Liver (tissue), 9 donors: Measurements from ENCODE around the gene ROBO4. TPM values are rescaled to one million over a fixed set of nuclear protein-coding genes. Genes with fewer than 3 reads are reported as not detected.

Experiments used
- DNase-seq: peaks from one replicate; pipeline ENCODE4 v3.0.0-alpha.2; 2017; ENCODE audit warnings: low spot score
- H3K27ac ChIP-seq, 2 donors: one replicate each; pipeline ENCODE4 v1.7.0; 2013; ENCODE audit warnings: inconsistent platforms in 2 of 2, low read length in 2 of 2, control low read depth in 1 of 2, low read depth in 1 of 2, mild to moderate bottlenecking in 1 of 2
- H3K27me3 ChIP-seq, 4 donors: one replicate each; pipeline versions ENCODE4 v1.6.1 to v1.7.0; 2013; ENCODE audit warnings: low read length in 3 of 4, inconsistent platforms in 1 of 4, mild to moderate bottlenecking in 1 of 4, moderate library complexity in 1 of 4; ENCODE audit not compliant: control insufficient read depth in 4 of 4, insufficient read depth in 4 of 4
- H3K36me3 ChIP-seq, 4 donors: one replicate each; pipeline versions ENCODE4 v1.6.1 to v1.7.0; 2013; ENCODE audit warnings: low read length in 3 of 4, mild to moderate bottlenecking in 3 of 4, low read depth in 1 of 4, moderate library complexity in 1 of 4; ENCODE audit not compliant: control insufficient read depth in 4 of 4, insufficient read depth in 3 of 4
- H3K4me1 ChIP-seq, 4 donors: one replicate each; pipeline versions ENCODE4 v1.6.1 to v1.7.0; 2013; ENCODE audit warnings: low read length in 3 of 4, mild to moderate bottlenecking in 3 of 4, moderate library complexity in 1 of 4; ENCODE audit not compliant: control insufficient read depth in 4 of 4, insufficient read depth in 4 of 4
- H3K4me3 ChIP-seq, 3 donors: one replicate each; pipeline versions ENCODE4 v1.6.1 to v1.7.0; 2013; ENCODE audit warnings: low read length in 3 of 3, control low read depth in 1 of 3, low read depth in 1 of 3, mild to moderate bottlenecking in 1 of 3
- H3K9ac ChIP-seq, 2 donors: one replicate each; pipeline ENCODE4 v1.7.0; 2013; ENCODE audit warnings: low read length in 2 of 2, mild to moderate bottlenecking in 2 of 2, moderate library complexity in 2 of 2, control low read depth in 1 of 2, low read depth in 1 of 2
- H3K9me3 ChIP-seq, 4 donors: one replicate each; pipeline versions ENCODE4 v1.6.1 to v1.7.0; 2013; ENCODE audit warnings: low read length in 3 of 4; ENCODE audit not compliant: control insufficient read depth in 4 of 4
- ATF3 ChIP-seq: IDR thresholded peaks from 2 replicates; pipeline ENCODE4 v1.6.1; 2016; ENCODE audit warnings: antibody characterized with exemption
- CTCF ChIP-seq: fragments of 150-350 bp; IDR thresholded peaks from 2 replicates; pipeline ENCODE4 v1.5.1; 2017; ENCODE audit warnings: improper control_type of control experiment, low read depth, low read length; ENCODE audit not compliant: missing input control
- EGR1 ChIP-seq, 2 donors: IDR thresholded peaks; 2 replicates each; pipeline ENCODE4 v1.6.1; 2016 to 2018; ENCODE audit warnings: antibody characterized with exemption in 2 of 2, low read depth in 2 of 2
- FOXA1 ChIP-seq: IDR thresholded peaks from 2 replicates; pipeline ENCODE4 v1.6.1; 2016; ENCODE audit warnings: antibody characterized with exemption
- FOXA2 ChIP-seq: IDR thresholded peaks from 2 replicates; pipeline ENCODE4 v1.6.1; 2016; ENCODE audit warnings: antibody characterized with exemption
- GABPA ChIP-seq, 2 donors: IDR thresholded peaks in 1 of 2; conservative IDR thresholded peaks in 1 of 2; 2 replicates each; pipeline ENCODE4 v1.6.1; 2016; ENCODE audit warnings: antibody characterized with exemption in 2 of 2, mild to moderate bottlenecking in 1 of 2, moderate library complexity in 1 of 2
- HNF4A ChIP-seq, 2 donors: conservative IDR thresholded peaks; 2 replicates each; pipeline ENCODE4 v1.6.1; 2016; ENCODE audit warnings: antibody characterized with exemption in 2 of 2, mild to moderate bottlenecking in 2 of 2
- HNF4G ChIP-seq: IDR thresholded peaks from 2 replicates; pipeline ENCODE4 v1.6.1; 2016; ENCODE audit warnings: antibody characterized with exemption
- JUND ChIP-seq, 2 donors: IDR thresholded peaks; 2 replicates each; pipeline ENCODE4 v1.6.1; 2016; ENCODE audit warnings: antibody characterized with exemption in 2 of 2
- MAX ChIP-seq: IDR thresholded peaks from 2 replicates; pipeline ENCODE4 v1.6.1; 2016; ENCODE audit warnings: antibody characterized with exemption
- NR2F2 ChIP-seq: IDR thresholded peaks from 2 replicates; pipeline ENCODE4 v1.6.1; 2016; ENCODE audit warnings: antibody characterized with exemption
- RAD21 ChIP-seq, 2 donors: IDR thresholded peaks; 2 replicates each; pipeline ENCODE4 v1.6.1; 2016; ENCODE audit warnings: antibody characterized with exemption in 2 of 2, mild to moderate bottlenecking in 2 of 2
- REST ChIP-seq: IDR thresholded peaks from 2 replicates; pipeline ENCODE4 v1.6.1; 2016; ENCODE audit warnings: antibody characterized with exemption, mild to moderate bottlenecking
- RXRA ChIP-seq, 2 donors: IDR thresholded peaks; 2 replicates each; pipeline ENCODE4 v1.6.1; 2017 to 2018; ENCODE audit warnings: antibody characterized with exemption in 2 of 2, mild to moderate bottlenecking in 1 of 2
- SP1 ChIP-seq: IDR thresholded peaks from 2 replicates; pipeline ENCODE4 v1.6.1; 2018; ENCODE audit warnings: antibody characterized with exemption, mild to moderate bottlenecking
- TAF1 ChIP-seq: conservative IDR thresholded peaks from 2 replicates; pipeline ENCODE4 v1.6.1; 2016; ENCODE audit warnings: antibody characterized with exemption, mild to moderate bottlenecking
- YY1 ChIP-seq: IDR thresholded peaks from 2 replicates; pipeline ENCODE4 v1.6.1; 2016; ENCODE audit warnings: antibody characterized with exemption, mild to moderate bottlenecking
- ZBTB33 ChIP-seq: IDR thresholded peaks from 2 replicates; pipeline ENCODE4 v1.6.1; 2016; ENCODE audit warnings: antibody characterized with exemption
- WGBS: extraction: QIAGEN DNeasy Blood & Tissue Kit; methylation state at CpG from one replicate; pipeline ENCODE4 v1.1.7; 2013; 5-methylcytosine and 5-hydroxymethylcytosine counted together
- polyA plus RNA-seq, 2 donors: library from polyadenylated mRNA; stranded (reverse) in 1 of 2; unstranded in 1 of 2; fragments of 200-250 nt in 1 of 2; fragments of >200 nt in 1 of 2; fragmentation: Nextera tagmentation in 1 of 2; extraction: Ambion mirVana in 1 of 2; gene quantifications; one replicate each; pipeline versions ENCODE4 v1.2.1 to v1.2.3, GENCODE V29; 2013 to 2015
- total RNA-seq, 2 donors: library from RNA; depleted of rRNA; stranded (reverse); fragments of >200 nt; gene quantifications; one replicate each; pipeline ENCODE4 v1.2.3, GENCODE V29; 2014
- donor health status: healthy.
- donor health status: healthy.
- donor health status: healthy.
- donor health status: healthy.
- donor health status: healthy.

The ROBO4 gene
- total and polyA plus RNA-seq, 4 donors: 2.5 to 17.2 (median 7.6) TPM

- DNase-seq: no peak
- Histone ChIP-seq H3K27ac (no peak overlapping the region), H3K4me3 (no peak overlapping the region), H3K9ac (no peak overlapping the region), H3K36me3 (no peaks in the 10 kb centered on the region), H3K9me3 (no peaks in the 10 kb centered on the region), H3K4me1 (peaks cover 8 to 13% (median 11%) of the 10 kb centered on the region in 4 donors), H3K27me3 (peaks cover 8 to 32% (median 15%) of the 10 kb centered on the region in 4 donors)
- peak; percentile 45 for TF ChIP-seq CTCF
- TF ChIP-seq RAD21 (IDR thresholded peaks at IDR 0.05): peak in 1 of 2 donors; percentile 42
- no peak for TF ChIP-seq EGR1 (IDR thresholded peaks at IDR 0.05; ENCODE audit: low read depth in 2 of 2)
- no peak for TF ChIP-seq MAX
- TF ChIP-seq TAF1: no peak
- TF ChIP-seq JUND (IDR thresholded peaks at IDR 0.05): no peak
- TF ChIP-seq RXRA (IDR thresholded peaks at IDR 0.05): no peak
- WGBS: 32% methylated on average over 3 of the region's 3 CpGs
Observed at GRCh38 chr11:124837491-124837856, 60.2 kb downstream of the ROBO4 start.

GRCh38 chr11:124835918-124836317, 61.7 kb downstream of the ROBO4 start:
- no peak overlapping the region for H3K9ac ChIP-seq

More at GRCh38 chr11:124835918-124836317, 61.7 kb downstream of the ROBO4 start:
- Histone ChIP-seq H3K4me3 (no peak overlapping the region), H3K27me3 (peaks cover 6 to 22% (median 12%) of the 10 kb centered on the region in 4 donors), H3K4me1 (peaks cover 8 to 13% (median 11%) of the 10 kb centered on the region in 4 donors), H3K9me3 (no peaks in the 10 kb centered on the region), H3K36me3 (no peaks in the 10 kb centered on the region), H3K27ac (no peak overlapping the region)
- WGBS: 81% methylated on average over 8 of the region's 8 CpGs
- no peak for DNase-seq
- TF ChIP-seq HNF4A (conservative IDR thresholded peaks at IDR 0.05) (no peak), YY1 (no peak), JUND (IDR thresholded peaks at IDR 0.05) (no peak), ATF3 (no peak), ZBTB33 (no peak), EGR1 (IDR thresholded peaks at IDR 0.05; ENCODE audit: low read depth in 2 of 2) (no peak), REST (no peak), CTCF (no peak), FOXA1 (no peak), NR2F2 (no peak), HNF4G (no peak), FOXA2 (no peak), GABPA (IDR thresholded peaks at IDR 0.05 in 1 of 2, conservative IDR thresholded peaks at IDR 0.05 in 1 of 2) (no peak), TAF1 (no peak), RXRA (IDR thresholded peaks at IDR 0.05) (no peak), RAD21 (IDR thresholded peaks at IDR 0.05) (no peak), MAX (no peak), SP1 (no peak)
